Fibroblast of lung (primary cell): Measurements from ENCODE around the gene SCRT2.

Source experiments
- EZH2 ChIP-seq: IDR thresholded peaks from 2 replicates; pipeline ENCODE4 v1.5.1; 2012; ENCODE audit warnings: low read length, control low read depth, mild to moderate bottlenecking; ENCODE audit errors: missing control alignments
- TF ChIP-seq, protein P1 (sequence below), 2 donors: IDR thresholded peaks in 1 of 2; conservative IDR thresholded peaks in 1 of 2; 1 replicate in 1 of 2; 2 replicates in 1 of 2; pipeline ENCODE4 v1.5.1; 2011 to 2012; ENCODE audit warnings: low read length in 2 of 2, control low read depth in 1 of 2, inconsistent platforms in 1 of 2, low read depth in 1 of 2, mild to moderate bottlenecking in 1 of 2

DNA sequence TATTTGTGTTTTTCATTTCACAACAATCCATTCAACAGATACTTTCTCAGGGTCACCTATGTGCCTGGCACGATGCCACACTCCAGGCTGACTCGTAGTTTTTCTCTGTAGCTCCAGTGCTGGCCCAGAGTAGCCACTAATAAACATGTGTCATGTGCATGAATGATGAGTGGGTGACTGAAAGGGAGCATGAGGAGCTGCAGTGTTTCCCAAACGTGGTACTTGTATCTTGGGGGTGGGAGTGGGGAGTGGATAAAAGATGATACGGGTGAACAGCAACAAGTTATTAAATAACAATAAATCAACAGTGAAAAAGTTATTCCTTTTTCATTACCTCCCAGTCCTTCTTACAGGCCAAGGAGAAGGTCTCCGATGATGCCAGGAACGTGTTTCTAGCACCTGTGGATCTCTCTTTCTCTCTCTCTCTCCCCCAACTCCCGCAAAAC is 39.7 kb downstream of the SCRT2 start:
- TF ChIP-seq, protein P1, sequence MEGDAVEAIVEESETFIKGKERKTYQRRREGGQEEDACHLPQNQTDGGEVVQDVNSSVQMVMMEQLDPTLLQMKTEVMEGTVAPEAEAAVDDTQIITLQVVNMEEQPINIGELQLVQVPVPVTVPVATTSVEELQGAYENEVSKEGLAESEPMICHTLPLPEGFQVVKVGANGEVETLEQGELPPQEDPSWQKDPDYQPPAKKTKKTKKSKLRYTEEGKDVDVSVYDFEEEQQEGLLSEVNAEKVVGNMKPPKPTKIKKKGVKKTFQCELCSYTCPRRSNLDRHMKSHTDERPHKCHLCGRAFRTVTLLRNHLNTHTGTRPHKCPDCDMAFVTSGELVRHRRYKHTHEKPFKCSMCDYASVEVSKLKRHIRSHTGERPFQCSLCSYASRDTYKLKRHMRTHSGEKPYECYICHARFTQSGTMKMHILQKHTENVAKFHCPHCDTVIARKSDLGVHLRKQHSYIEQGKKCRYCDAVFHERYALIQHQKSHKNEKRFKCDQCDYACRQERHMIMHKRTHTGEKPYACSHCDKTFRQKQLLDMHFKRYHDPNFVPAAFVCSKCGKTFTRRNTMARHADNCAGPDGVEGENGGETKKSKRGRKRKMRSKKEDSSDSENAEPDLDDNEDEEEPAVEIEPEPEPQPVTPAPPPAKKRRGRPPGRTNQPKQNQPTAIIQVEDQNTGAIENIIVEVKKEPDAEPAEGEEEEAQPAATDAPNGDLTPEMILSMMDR (conservative IDR thresholded peaks at IDR 0.05 in 1 of 2, IDR thresholded peaks at IDR 0.05 in 1 of 2; ENCODE audit: low read depth in 1 of 2, low read length in 2 of 2) = no peak
- no peak for TF ChIP-seq EZH2
